ENCODE data around the gene KCNJ1. TPM values are rescaled to one million over a fixed set of nuclear protein-coding genes. Genes with fewer than 3 reads are reported as not detected.

KCNJ1 gene
- total and polyA plus RNA-seq, 2 experiments from 2014 or later, result 0.16 TPM; not detected in 1

DNA sequence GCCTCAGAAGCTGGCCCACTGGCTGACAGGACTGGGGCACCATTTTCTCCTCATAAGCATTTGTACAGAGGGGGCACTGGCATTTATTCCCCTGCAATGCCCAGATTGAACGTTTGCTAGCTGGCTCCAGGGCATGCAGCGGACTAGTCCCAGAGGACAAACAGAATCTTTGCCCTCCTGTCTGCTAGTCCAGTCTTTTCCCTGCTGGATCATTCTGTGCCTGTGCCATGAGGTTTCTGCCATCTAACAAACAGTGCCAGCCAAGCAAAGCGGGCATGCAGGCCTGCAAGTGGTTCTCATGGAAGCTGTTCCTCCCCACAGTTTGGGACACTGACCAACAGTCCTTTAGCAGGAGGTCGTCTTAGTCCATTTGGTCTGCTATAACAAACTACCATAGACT lies 53.4 kb downstream of the KCNJ1 start (continued):
- TF ChIP-seq, protein P1, sequence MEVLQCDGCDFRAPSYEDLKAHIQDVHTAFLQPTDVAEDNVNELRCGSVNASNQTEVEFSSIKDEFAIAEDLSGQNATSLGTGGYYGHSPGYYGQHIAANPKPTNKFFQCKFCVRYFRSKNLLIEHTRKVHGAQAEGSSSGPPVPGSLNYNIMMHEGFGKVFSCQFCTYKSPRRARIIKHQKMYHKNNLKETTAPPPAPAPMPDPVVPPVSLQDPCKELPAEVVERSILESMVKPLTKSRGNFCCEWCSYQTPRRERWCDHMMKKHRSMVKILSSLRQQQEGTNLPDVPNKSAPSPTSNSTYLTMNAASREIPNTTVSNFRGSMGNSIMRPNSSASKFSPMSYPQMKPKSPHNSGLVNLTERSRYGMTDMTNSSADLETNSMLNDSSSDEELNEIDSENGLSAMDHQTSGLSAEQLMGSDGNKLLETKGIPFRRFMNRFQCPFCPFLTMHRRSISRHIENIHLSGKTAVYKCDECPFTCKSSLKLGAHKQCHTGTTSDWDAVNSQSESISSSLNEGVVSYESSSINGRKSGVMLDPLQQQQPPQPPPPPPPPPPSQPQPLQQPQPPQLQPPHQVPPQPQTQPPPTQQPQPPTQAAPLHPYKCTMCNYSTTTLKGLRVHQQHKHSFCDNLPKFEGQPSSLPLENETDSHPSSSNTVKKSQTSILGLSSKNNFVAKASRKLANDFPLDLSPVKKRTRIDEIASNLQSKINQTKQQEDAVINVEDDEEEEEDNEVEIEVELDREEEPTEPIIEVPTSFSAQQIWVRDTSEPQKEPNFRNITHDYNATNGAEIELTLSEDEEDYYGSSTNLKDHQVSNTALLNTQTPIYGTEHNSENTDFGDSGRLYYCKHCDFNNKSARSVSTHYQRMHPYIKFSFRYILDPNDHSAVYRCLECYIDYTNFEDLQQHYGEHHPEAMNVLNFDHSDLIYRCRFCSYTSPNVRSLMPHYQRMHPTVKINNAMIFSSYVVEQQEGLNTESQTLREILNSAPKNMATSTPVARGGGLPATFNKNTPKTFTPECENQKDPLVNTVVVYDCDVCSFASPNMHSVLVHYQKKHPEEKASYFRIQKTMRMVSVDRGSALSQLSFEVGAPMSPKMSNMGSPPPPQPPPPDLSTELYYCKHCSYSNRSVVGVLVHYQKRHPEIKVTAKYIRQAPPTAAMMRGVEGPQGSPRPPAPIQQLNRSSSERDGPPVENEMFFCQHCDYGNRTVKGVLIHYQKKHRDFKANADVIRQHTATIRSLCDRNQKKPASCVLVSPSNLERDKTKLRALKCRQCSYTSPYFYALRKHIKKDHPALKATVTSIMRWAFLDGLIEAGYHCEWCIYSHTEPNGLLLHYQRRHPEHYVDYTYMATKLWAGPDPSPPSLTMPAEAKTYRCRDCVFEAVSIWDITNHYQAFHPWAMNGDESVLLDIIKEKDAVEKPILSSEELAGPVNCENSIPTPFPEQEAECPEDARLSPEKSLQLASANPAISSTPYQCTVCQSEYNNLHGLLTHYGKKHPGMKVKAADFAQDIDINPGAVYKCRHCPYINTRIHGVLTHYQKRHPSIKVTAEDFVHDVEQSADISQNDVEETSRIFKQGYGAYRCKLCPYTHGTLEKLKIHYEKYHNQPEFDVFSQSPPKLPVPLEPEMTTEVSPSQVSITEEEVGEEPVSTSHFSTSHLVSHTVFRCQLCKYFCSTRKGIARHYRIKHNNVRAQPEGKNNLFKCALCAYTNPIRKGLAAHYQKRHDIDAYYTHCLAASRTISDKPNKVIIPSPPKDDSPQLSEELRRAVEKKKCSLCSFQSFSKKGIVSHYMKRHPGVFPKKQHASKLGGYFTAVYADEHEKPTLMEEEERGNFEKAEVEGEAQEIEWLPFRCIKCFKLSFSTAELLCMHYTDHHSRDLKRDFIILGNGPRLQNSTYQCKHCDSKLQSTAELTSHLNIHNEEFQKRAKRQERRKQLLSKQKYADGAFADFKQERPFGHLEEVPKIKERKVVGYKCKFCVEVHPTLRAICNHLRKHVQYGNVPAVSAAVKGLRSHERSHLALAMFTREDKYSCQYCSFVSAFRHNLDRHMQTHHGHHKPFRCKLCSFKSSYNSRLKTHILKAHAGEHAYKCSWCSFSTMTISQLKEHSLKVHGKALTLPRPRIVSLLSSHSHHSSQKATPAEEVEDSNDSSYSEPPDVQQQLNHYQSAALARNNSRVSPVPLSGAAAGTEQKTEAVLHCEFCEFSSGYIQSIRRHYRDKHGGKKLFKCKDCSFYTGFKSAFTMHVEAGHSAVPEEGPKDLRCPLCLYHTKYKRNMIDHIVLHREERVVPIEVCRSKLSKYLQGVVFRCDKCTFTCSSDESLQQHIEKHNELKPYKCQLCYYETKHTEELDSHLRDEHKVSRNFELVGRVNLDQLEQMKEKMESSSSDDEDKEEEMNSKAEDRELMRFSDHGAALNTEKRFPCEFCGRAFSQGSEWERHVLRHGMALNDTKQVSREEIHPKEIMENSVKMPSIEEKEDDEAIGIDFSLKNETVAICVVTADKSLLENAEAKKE (CRISPR knock-in tag; IDR thresholded peaks at IDR 0.05), result no peak
- TF ChIP-seq ZNF114 (CRISPR knock-in tag; IDR thresholded peaks at IDR 0.05) (no peak), JUNB (IDR thresholded peaks at IDR 0.05; ENCODE audit: unreplicated experiment) (no peak)

DNA sequence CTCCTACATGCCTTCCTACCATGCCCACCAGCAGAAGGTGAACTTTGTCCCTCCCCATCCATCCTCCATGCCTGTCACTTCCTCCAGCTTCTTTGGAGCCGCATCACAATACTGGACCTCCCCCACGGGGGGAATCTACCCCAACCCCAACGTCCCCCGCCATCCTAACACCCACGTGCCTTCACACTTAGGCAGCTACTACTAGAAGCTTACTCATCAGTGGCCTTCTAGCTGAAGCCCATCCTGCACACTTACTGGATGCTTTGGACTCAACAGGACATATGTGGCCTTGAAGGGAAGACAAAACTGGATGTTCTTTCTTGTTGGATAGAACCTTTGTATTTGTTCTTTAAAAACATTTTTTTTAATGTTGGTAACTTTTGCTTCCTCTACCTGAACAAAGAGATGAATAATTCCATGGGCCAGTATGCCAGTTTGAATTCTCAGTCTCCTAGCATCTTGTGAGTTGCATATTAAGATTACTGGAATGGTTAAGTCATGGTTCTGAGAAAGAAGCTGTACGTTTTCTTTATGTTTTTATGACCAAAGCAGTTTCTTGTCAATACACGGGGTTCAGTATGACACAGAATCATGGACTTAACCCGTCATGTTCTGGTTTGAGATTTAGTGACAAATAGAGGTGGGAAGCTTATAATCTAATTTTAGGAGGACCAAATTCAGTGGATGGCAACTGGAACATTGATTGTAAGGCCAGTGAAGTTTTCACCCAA lies 56.1 kb downstream of the KCNJ1 start:
- Histone ChIP-seq H4K20me1 (replicated peaks; ENCODE audit: insufficient read depth) (no peaks in the 10 kb centered on the region), H3K36me3 (ENCODE audit: insufficient read depth) (no peaks in the 10 kb centered on the region), H3F3A (replicated peaks; ENCODE audit: low read depth) (no peaks in the 10 kb centered on the region), H3K4me1 (ENCODE audit: insufficient read depth) (peaks cover 5% of the 10 kb centered on the region; the same call in 1 of the 2 replicates), H3K27me3 (ENCODE audit: insufficient read depth) (no peaks in the 10 kb centered on the region), H2AFZ (no peak overlapping the region), H3K27ac (ENCODE audit: low read depth) (no peak overlapping the region), H3K4me2 (no peak overlapping the region), H3K4me3 (no peak overlapping the region), H3K9me2 (ENCODE audit: insufficient read depth) (0 out of 2 replicates have a peak, but pooled peaks cover 4% of the 10 kb centered on the region), H3K79me2 (replicated peaks; ENCODE audit: insufficient read depth) (no peaks in the 10 kb centered on the region)
- ATAC-seq, result no peak
- Mint-ChIP-seq H3K4me1 (peaks cover 11% of the 10 kb centered on the region), H3K36me3 (ENCODE audit: low read depth) (no peaks in the 10 kb centered on the region), H3K9me3 (no peaks in the 10 kb centered on the region), H3K4me3 (no peak overlapping the region), H3K27me3 (ENCODE audit: insufficient read depth, low read depth, poor library complexity) (peaks cover 8% of the 10 kb centered on the region), H3K27ac (no peak overlapping the region)
- DNase-seq (ENCODE audit: low spot score), result no peak
- TF ChIP-seq POLR2AphosphoS5 (IDR thresholded peaks at IDR 0.05; ENCODE audit: low read depth) (no peak), STAT1 (IDR thresholded peaks at IDR 0.05; ENCODE audit: unreplicated experiment) (no peak), NANOG (IDR thresholded peaks at IDR 0.05; ENCODE audit: borderline replicate concordance) (no peak), EZH2 (IDR thresholded peaks at IDR 0.05; ENCODE audit: low read depth, unreplicated experiment) (no peak), ZNF114 (CRISPR knock-in tag; IDR thresholded peaks at IDR 0.05) (no peak), EZH2phosphoT487 (IDR thresholded peaks at IDR 0.05; ENCODE audit: unreplicated experiment) (no peak), JUNB (IDR thresholded peaks at IDR 0.05; ENCODE audit: unreplicated experiment) (no peak), CREB1 (CRISPR knock-in tag; IDR thresholded peaks at IDR 0.05; ENCODE audit: low read depth) (no peak)
- TF ChIP-seq, protein P2, sequence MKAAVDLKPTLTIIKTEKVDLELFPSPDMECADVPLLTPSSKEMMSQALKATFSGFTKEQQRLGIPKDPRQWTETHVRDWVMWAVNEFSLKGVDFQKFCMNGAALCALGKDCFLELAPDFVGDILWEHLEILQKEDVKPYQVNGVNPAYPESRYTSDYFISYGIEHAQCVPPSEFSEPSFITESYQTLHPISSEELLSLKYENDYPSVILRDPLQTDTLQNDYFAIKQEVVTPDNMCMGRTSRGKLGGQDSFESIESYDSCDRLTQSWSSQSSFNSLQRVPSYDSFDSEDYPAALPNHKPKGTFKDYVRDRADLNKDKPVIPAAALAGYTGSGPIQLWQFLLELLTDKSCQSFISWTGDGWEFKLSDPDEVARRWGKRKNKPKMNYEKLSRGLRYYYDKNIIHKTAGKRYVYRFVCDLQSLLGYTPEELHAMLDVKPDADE (IDR thresholded peaks at IDR 0.05), result no peak
- TF ChIP-seq, protein P3, sequence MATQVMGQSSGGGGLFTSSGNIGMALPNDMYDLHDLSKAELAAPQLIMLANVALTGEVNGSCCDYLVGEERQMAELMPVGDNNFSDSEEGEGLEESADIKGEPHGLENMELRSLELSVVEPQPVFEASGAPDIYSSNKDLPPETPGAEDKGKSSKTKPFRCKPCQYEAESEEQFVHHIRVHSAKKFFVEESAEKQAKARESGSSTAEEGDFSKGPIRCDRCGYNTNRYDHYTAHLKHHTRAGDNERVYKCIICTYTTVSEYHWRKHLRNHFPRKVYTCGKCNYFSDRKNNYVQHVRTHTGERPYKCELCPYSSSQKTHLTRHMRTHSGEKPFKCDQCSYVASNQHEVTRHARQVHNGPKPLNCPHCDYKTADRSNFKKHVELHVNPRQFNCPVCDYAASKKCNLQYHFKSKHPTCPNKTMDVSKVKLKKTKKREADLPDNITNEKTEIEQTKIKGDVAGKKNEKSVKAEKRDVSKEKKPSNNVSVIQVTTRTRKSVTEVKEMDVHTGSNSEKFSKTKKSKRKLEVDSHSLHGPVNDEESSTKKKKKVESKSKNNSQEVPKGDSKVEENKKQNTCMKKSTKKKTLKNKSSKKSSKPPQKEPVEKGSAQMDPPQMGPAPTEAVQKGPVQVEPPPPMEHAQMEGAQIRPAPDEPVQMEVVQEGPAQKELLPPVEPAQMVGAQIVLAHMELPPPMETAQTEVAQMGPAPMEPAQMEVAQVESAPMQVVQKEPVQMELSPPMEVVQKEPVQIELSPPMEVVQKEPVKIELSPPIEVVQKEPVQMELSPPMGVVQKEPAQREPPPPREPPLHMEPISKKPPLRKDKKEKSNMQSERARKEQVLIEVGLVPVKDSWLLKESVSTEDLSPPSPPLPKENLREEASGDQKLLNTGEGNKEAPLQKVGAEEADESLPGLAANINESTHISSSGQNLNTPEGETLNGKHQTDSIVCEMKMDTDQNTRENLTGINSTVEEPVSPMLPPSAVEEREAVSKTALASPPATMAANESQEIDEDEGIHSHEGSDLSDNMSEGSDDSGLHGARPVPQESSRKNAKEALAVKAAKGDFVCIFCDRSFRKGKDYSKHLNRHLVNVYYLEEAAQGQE (IDR thresholded peaks at IDR 0.05; ENCODE audit: unreplicated experiment), result no peak
- TF ChIP-seq, protein P4, sequence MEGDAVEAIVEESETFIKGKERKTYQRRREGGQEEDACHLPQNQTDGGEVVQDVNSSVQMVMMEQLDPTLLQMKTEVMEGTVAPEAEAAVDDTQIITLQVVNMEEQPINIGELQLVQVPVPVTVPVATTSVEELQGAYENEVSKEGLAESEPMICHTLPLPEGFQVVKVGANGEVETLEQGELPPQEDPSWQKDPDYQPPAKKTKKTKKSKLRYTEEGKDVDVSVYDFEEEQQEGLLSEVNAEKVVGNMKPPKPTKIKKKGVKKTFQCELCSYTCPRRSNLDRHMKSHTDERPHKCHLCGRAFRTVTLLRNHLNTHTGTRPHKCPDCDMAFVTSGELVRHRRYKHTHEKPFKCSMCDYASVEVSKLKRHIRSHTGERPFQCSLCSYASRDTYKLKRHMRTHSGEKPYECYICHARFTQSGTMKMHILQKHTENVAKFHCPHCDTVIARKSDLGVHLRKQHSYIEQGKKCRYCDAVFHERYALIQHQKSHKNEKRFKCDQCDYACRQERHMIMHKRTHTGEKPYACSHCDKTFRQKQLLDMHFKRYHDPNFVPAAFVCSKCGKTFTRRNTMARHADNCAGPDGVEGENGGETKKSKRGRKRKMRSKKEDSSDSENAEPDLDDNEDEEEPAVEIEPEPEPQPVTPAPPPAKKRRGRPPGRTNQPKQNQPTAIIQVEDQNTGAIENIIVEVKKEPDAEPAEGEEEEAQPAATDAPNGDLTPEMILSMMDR (conservative IDR thresholded peaks at IDR 0.05; ENCODE audit: low read depth in 2 of 2), result no peak

Measured in GM23338 (cell line).